NT2/D1 (cell line): ENCODE results near the gene B3GNT2.

ENCODE experiments used
- SUZ12 ChIP-seq: IDR thresholded peaks from 2 replicates; pipeline ENCODE4 v1.6.1; 2011; ENCODE audit not compliant: insufficient read length, insufficient read depth; ENCODE audit errors: extremely low read depth
- YY1 ChIP-seq: IDR thresholded peaks from 2 replicates; pipeline ENCODE4 v1.6.1; 2011; ENCODE audit not compliant: insufficient read length, insufficient read depth
- ZNF274 ChIP-seq: IDR thresholded peaks from 2 replicates; pipeline ENCODE4 v1.6.1; 2011; ENCODE audit warnings: mild to moderate bottlenecking, low read depth, low read length

DNA sequence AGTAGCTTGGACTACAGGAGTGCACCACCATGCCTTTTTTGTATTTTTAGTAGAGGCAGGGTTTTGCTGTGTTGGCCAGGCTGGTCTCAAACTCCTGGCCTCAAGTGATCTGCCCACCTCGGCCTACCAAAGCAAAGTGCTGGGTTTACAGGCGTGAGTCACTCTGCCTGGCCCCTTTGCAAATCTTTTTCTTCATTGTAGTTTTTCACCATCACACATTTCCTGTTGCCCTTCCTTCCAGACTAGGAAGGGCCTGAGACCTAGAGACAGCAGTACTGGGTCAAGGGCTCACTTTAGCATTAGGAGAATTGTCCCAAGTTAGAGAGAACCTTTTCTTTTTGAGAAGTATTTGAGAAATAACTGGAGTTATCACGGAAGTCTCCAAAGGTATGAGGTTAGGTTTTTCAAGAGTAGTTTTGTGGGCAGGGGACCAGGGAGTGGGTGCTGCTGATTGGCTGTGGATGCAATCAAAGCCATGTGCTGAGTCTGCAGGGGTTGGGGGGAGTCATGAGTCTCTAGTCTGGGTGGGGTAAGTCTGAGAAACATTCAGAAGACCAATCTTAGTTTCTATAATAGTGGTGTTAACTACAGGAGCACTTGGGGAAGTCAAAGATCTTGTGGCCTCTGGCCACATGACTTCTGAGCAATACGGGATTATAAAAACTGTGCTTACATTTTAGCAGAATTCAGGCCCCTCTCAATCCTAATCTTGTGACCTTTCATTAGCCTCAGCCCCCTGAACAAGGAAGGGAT lies 23.7 kb downstream of the B3GNT2 start:
- TF ChIP-seq ZNF274 = no peak
- TF ChIP-seq YY1 = no peak
- TF ChIP-seq SUZ12 = no peak
